Endodermal cell (in vitro differentiated cells): Measurements from ENCODE around the gene NINL. TPM values are rescaled to one million over a fixed set of nuclear protein-coding genes. Genes with fewer than 3 reads are reported as not detected.

Source experiments
- DNase-seq: peaks from one replicate; pipeline ENCODE4 v3.0.0-alpha.2; 2017
- H3K27ac ChIP-seq: 2 replicates; pipeline ENCODE4 v1.5.1; 2013; ENCODE audit warnings: mild to moderate bottlenecking, low read depth, low read length, moderate library complexity
- H3K27me3 ChIP-seq: 2 replicates; pipeline ENCODE4 v1.6.1; 2013; ENCODE audit warnings: mild to moderate bottlenecking, low read length, moderate library complexity; ENCODE audit not compliant: insufficient read depth, control insufficient read depth, poor library complexity, severe bottlenecking
- H3K36me3 ChIP-seq: 2 replicates; pipeline ENCODE4 v1.7.0; 2013; ENCODE audit warnings: mild to moderate bottlenecking, low read length, moderate library complexity; ENCODE audit not compliant: control insufficient read depth, insufficient read depth
- H3K4me1 ChIP-seq: one replicate; pipeline ENCODE4 v1.7.0; 2013; ENCODE audit warnings: low read length; ENCODE audit not compliant: control insufficient read depth, insufficient read depth
- H3K4me3 ChIP-seq: 2 replicates; pipeline ENCODE4 v1.5.1; 2013; ENCODE audit warnings: mild to moderate bottlenecking, low read length, moderate library complexity
- H3K9ac ChIP-seq: 2 replicates; pipeline ENCODE4 v1.6.1; 2013; ENCODE audit warnings: mild to moderate bottlenecking, low read length, moderate library complexity; ENCODE audit not compliant: poor library complexity, severe bottlenecking; ENCODE audit errors: extremely low read depth
- H3K9me3 ChIP-seq: 2 replicates; pipeline ENCODE4 v1.6.1; 2013; ENCODE audit warnings: mild to moderate bottlenecking, low read length, moderate library complexity; ENCODE audit not compliant: control insufficient read depth
- H3K27ac Mint-ChIP-seq: 2 replicates; pipeline ENCODE4 v1.8.0; 2020; ENCODE audit warnings: mixed read lengths
- H3K27me3 Mint-ChIP-seq: 2 replicates; pipeline ENCODE4 v1.8.0; 2021; ENCODE audit warnings: mild to moderate bottlenecking, mixed read lengths; ENCODE audit not compliant: insufficient read depth
- H3K36me3 Mint-ChIP-seq: 2 replicates; pipeline ENCODE4 v1.8.0; 2020; ENCODE audit warnings: low read depth, mixed read lengths
- H3K4me1 Mint-ChIP-seq: 2 replicates; pipeline ENCODE4 v1.8.0; 2020; ENCODE audit warnings: mixed read lengths
- H3K4me3 Mint-ChIP-seq: 2 replicates; pipeline ENCODE4 v1.8.0; 2020; ENCODE audit warnings: mild to moderate bottlenecking, moderate library complexity, mixed read lengths
- H3K9me3 Mint-ChIP-seq: 2 replicates; pipeline ENCODE4 v1.8.0; 2020; ENCODE audit warnings: mild to moderate bottlenecking, mixed read lengths
- WGBS, 2 experiments: methylation state at CpG; one replicate each; pipeline versions ENCODE4 v1.1.5 to v1.1.7; 2013; ENCODE audit warnings: missing lambda C conversion rate in 2 of 2, mixed read lengths in 1 of 2; ENCODE audit not compliant: insufficient coverage in 1 of 2, insufficient read length in 1 of 2; 5-methylcytosine and 5-hydroxymethylcytosine counted together
- total RNA-seq, 2 donors: library from RNA; stranded (reverse); fragmentation: NEBNext Ultra II Directional in 1 of 2; extraction: Animal tissue kit (Norgen Biotek cat#: 25700) in 1 of 2; gene quantifications; 2 replicates in 1 of 2; 3 replicates in 1 of 2; pipeline ENCODE4 v1.2.1, GENCODE V29; 2021
- TF ChIP-seq, protein P1 (sequence below): fragments of 200-600 bp; sonication (generic); conservative IDR thresholded peaks from 2 replicates; pipeline ENCODE4 v1.5.0; 2021; ENCODE audit warnings: antibody characterized with exemption, mild to moderate bottlenecking

The NINL gene
- total RNA-seq, 2 donors from 2014 or later = 78.5 to 101 TPM

DNA sequence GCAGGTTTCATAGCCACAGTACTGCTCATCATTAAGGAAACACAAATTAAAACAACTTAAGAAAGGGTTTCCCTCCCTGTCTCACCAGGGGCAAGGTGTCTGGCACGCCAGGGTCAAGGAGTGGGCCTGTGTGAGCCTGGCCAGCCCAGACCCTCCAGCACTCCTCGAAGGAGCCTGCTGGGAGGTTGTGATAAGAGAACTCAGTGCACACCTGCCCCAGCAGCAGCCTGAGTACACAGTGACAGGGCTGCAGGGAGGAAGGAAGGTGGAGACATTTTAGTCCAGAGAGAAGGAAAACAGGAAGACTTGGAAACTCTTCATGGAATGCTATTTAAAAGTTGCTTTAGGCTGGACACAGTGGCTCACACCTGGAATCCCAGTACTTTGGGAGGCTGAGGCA is 14.1 kb downstream of the NINL start:
- no peak overlapping the region for H3K4me3 Mint-ChIP-seq
- H3K4me3 ChIP-seq = no peak overlapping the region
- H3K27me3 ChIP-seq = no peaks in the 10 kb centered on the region
- H3K4me1 Mint-ChIP-seq = peaks cover 31% of the 10 kb centered on the region
- 82% methylated on average over 2 of the region's 2 CpGs; no CpG with 5 or more reads in 1 of the 2 experiments for WGBS, 2 experiments
- DNase-seq = no peak
- no peak overlapping the region for H3K9ac ChIP-seq
- no peaks in the 10 kb centered on the region for H3K9me3 Mint-ChIP-seq
- H3K27ac ChIP-seq = no peak overlapping the region
- H3K36me3 ChIP-seq = peaks cover 70% of the 10 kb centered on the region
- no peaks in the 10 kb centered on the region for H3K27me3 Mint-ChIP-seq
- TF ChIP-seq, protein P1, sequence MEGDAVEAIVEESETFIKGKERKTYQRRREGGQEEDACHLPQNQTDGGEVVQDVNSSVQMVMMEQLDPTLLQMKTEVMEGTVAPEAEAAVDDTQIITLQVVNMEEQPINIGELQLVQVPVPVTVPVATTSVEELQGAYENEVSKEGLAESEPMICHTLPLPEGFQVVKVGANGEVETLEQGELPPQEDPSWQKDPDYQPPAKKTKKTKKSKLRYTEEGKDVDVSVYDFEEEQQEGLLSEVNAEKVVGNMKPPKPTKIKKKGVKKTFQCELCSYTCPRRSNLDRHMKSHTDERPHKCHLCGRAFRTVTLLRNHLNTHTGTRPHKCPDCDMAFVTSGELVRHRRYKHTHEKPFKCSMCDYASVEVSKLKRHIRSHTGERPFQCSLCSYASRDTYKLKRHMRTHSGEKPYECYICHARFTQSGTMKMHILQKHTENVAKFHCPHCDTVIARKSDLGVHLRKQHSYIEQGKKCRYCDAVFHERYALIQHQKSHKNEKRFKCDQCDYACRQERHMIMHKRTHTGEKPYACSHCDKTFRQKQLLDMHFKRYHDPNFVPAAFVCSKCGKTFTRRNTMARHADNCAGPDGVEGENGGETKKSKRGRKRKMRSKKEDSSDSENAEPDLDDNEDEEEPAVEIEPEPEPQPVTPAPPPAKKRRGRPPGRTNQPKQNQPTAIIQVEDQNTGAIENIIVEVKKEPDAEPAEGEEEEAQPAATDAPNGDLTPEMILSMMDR = no peak
- no peaks in the 10 kb centered on the region for H3K9me3 ChIP-seq
- H3K4me1 ChIP-seq = no peaks in the 10 kb centered on the region
- peak overlapping the region; percentile 85 for H3K27ac Mint-ChIP-seq
- H3K36me3 Mint-ChIP-seq = peaks cover 67% of the 10 kb centered on the region

DNA sequence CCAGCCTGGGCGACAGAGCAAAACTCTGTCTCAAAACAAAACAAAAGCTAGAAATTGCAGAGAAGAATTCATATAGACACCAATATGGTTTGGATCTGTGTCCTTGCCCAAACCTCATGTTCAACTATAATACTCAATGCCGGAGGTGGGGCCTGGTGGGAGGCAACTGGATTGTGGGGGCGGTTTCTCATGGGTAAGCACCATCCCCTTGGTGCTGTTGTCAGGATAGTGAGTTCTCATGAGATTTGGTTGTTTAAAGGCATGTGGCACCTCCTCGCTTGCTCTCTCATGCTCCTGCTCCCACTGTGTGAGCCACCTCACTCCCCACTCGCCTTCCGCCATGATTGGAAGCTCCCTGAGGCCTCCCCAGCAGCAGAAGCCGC is 15.2 kb downstream of the NINL start:
- Histone ChIP-seq H3K27me3 (no peaks in the 10 kb centered on the region), H3K9ac (no peak overlapping the region), H3K4me1 (no peaks in the 10 kb centered on the region), H3K27ac (no peak overlapping the region), H3K4me3 (no peak overlapping the region), H3K36me3 (peaks cover 64% of the 10 kb centered on the region), H3K9me3 (no peaks in the 10 kb centered on the region)
- no peak for DNase-seq
- Mint-ChIP-seq H3K36me3 (peaks cover 63% of the 10 kb centered on the region), H3K4me3 (no peak overlapping the region), H3K27ac (peak overlapping the region; percentile 66), H3K4me1 (peaks cover 40% of the 10 kb centered on the region), H3K27me3 (no peaks in the 10 kb centered on the region), H3K9me3 (no peaks in the 10 kb centered on the region)
- TF ChIP-seq, protein P1 = no peak
- 97% methylated on average over 7 of the region's 7 CpGs; no CpG with 5 or more reads in 1 of the 2 experiments for WGBS, 2 experiments

- Mint-ChIP-seq H3K27ac (no peak overlapping the region), H3K27me3 (no peaks in the 10 kb centered on the region), H3K4me1 (peaks cover 30% of the 10 kb centered on the region), H3K36me3 (peaks cover 66% of the 10 kb centered on the region), H3K4me3 (no peak overlapping the region), H3K9me3 (peaks cover 24% of the 10 kb centered on the region)
- 91% methylated on average over 2 of the region's 2 CpGs; no CpG with 5 or more reads in 1 of the 2 experiments for WGBS, 2 experiments
- Histone ChIP-seq H3K4me3 (no peak overlapping the region), H3K36me3 (peaks cover 54% of the 10 kb centered on the region), H3K4me1 (no peaks in the 10 kb centered on the region), H3K27ac (no peak overlapping the region), H3K9ac (no peak overlapping the region), H3K27me3 (no peaks in the 10 kb centered on the region), H3K9me3 (peaks cover 21% of the 10 kb centered on the region)
- TF ChIP-seq, protein P1 = no peak
- DNase-seq = no peak
Observed at GRCh38 chr20:25567286-25567685, 18.0 kb downstream of the NINL start.
